Smooth muscle cell (in vitro differentiated cells): ENCODE data around the gene MORN1. TPM values are rescaled to one million over a fixed set of nuclear protein-coding genes. Genes with fewer than 3 reads are reported as not detected.

Source experiments
- DNase-seq: peaks from one replicate; lab custom pipeline; 2025; ENCODE audit not compliant: unreplicated experiment; lab: John Stamatoyannopoulos, UW
- H2AFZ ChIP-seq: fragments of 200-600 bp; sonication (generic); 2 replicates; pipeline ENCODE4 v1.6.0; 2016; ENCODE audit warnings: antibody characterized with exemption, low read depth, mild to moderate bottlenecking
- H3F3A ChIP-seq: fragments of 200-600 bp; sonication (generic); 2 replicates; pipeline ENCODE4 v1.6.0; 2017; ENCODE audit warnings: antibody characterized with exemption, low read depth
- H3K27ac ChIP-seq: fragments of 200-600 bp; sonication (generic); 2 replicates; pipeline ENCODE4 v1.5.1; 2016; ENCODE audit warnings: low read depth, mild to moderate bottlenecking
- H3K27me3 ChIP-seq: fragments of 200-600 bp; sonication (generic); 2 replicates; pipeline ENCODE4 v1.6.1; 2016; ENCODE audit warnings: low read depth, mild to moderate bottlenecking
- H3K36me3 ChIP-seq: fragments of 200-600 bp; sonication (generic); 2 replicates; pipeline ENCODE4 v1.5.1; 2016; ENCODE audit warnings: low read depth
- H3K4me1 ChIP-seq: fragments of 200-600 bp; sonication (generic); 2 replicates; pipeline ENCODE4 v1.5.1; 2016; ENCODE audit warnings: low read depth
- H3K4me2 ChIP-seq: fragments of 200-600 bp; sonication (generic); 2 replicates; pipeline ENCODE4 v1.6.0; 2016; ENCODE audit warnings: mild to moderate bottlenecking
- H3K4me3 ChIP-seq: fragments of 200-600 bp; sonication (generic); 2 replicates; pipeline ENCODE4 v1.5.1; 2016; ENCODE audit warnings: mild to moderate bottlenecking
- H3K79me2 ChIP-seq: fragments of 200-600 bp; sonication (generic); 2 replicates; pipeline ENCODE4 v1.6.0; 2016; ENCODE audit warnings: low read depth, mild to moderate bottlenecking
- H3K9ac ChIP-seq: fragments of 200-600 bp; sonication (generic); 2 replicates; pipeline ENCODE4 v1.6.0; 2016; ENCODE audit warnings: low read depth
- H3K9me3 ChIP-seq: fragments of 200-600 bp; sonication (generic); replicated peaks from 2 replicates; pipeline ENCODE4 v1.5.1; 2016; ENCODE audit warnings: low read depth
- H4K20me1 ChIP-seq: fragments of 200-600 bp; sonication (generic); 2 replicates; pipeline ENCODE4 v1.6.0; 2016; ENCODE audit warnings: low read depth
- CTCF ChIP-seq: fragments of 200-600 bp; sonication (generic); IDR thresholded peaks from 2 replicates; pipeline ENCODE4 v1.5.1; 2017; ENCODE audit warnings: borderline replicate concordance, mild to moderate bottlenecking, antibody characterized with exemption; ENCODE audit not compliant: insufficient read depth, poor library complexity, severe bottlenecking
- WGBS: methylation state at CpG from one replicate; pipeline ENCODE4 v1.1.7; 2016; ENCODE audit warnings: low lambda C conversion rate; 5-methylcytosine and 5-hydroxymethylcytosine counted together
- polyA plus RNA-seq: library from polyadenylated mRNA; unstranded; fragments of >200 nt; fragmentation: Nextera tagmentation; extraction: Ambion mirVana; gene quantifications from 2 replicates; pipeline ENCODE4 v1.2.1, GENCODE V29; 2016
- total RNA-seq: library from RNA; depleted of rRNA; stranded (reverse); fragments of >200 nt; gene quantifications from 2 replicates; pipeline ENCODE4 v1.2.3, GENCODE V29; 2014

The MORN1 gene
- total and polyA plus RNA-seq, 2 experiments from 2014 or later = 4.9 to 6.2 TPM

DNA sequence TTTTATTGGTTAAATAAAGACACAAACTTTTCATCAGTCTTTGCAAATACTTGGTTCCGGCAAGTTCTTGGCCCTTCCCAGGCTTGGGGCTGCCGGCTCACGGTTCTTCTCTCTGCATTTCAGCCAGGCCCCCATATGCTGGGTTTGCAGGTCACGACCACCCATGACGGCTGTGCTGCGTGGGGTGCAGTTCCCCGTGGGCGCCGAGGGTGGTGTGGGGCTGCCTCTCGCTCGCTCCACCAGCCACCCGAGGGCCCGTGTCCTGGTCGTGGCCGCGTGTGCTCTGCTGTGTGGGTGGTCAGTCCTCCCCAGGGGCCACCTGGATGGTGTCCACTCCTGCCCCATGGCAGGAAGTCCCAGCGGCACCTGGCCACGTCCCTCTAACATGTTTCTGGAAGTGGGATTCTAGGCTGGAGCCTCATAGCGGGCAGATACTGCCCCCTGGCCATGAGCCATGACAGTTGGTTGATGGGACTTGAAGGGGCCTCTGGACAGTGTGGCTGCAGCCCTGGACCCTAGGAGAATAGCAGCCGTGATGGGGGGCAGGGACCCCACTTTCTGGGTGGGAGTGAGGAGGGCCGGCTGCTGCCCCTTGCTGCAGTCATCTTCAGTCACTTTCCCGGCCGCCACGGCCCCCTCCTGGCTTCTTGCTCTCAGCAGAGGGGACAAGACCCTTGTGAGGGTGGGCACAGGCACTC, 117.0 kb downstream of the MORN1 start:
- H3K4me2 ChIP-seq = no peak overlapping the region
- WGBS = 96% methylated on average over 24 of the region's 24 CpGs
- H3K9me3 ChIP-seq = no peaks in the 10 kb centered on the region
- peaks cover 98% of the 10 kb centered on the region for H3K79me2 ChIP-seq
- TF ChIP-seq CTCF = no peak
- H4K20me1 ChIP-seq = peaks cover 100% of the 10 kb centered on the region
- no peak for DNase-seq
- no peak overlapping the region for H3K9ac ChIP-seq
- no peaks in the 10 kb centered on the region for H3K27me3 ChIP-seq
- H3K4me1 ChIP-seq = peaks cover 64% of the 10 kb centered on the region
- H3F3A ChIP-seq = no peaks in the 10 kb centered on the region
- no peak overlapping the region for H3K27ac ChIP-seq
- no peaks in the 10 kb centered on the region for H3K36me3 ChIP-seq
- H3K4me3 ChIP-seq = no peak overlapping the region
- no peak overlapping the region for H2AFZ ChIP-seq

DNA sequence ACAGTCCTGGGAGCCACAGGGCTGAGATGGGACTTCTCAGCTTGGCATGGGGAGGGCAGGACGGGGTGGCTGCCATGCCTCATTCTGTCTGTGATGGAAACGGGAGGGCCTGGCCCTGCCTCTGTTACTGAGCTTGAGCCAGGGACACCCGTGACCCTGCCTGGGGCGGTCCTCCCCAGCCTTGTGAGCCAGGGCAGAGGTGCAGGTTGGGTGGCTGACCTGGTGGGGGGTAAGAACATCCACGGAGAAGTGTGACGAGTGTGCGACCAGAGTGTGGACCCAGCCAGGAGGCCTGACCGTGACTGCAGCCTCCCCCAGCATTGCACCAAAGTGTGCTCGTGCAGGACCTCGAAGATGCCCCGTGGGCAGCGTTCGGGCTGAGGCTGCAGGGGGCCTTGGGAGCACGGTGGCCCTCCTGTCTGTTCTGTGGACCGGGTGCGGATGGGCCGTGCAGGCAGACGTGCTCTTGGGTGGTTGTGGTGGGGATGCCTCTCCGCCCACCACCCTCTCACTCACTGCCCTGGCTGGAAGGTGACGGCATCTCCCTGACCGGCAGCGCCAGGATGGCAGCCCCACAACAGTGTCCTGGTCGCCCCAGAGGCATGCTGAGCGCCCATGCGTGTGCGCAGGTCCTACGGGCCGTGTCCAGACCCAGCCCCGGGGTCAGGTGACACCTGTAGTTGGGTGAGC, 117.8 kb downstream of the MORN1 start:
- 87% methylated on average over 29 of the region's 29 CpGs for WGBS
- Histone ChIP-seq H3K9ac (no peak overlapping the region), H3K36me3 (no peaks in the 10 kb centered on the region), H3K27me3 (no peaks in the 10 kb centered on the region), H3K4me1 (peaks cover 56% of the 10 kb centered on the region), H3K27ac (no peak overlapping the region), H2AFZ (no peak overlapping the region), H3K4me2 (no peak overlapping the region), H3K9me3 (no peaks in the 10 kb centered on the region), H4K20me1 (peaks cover 100% of the 10 kb centered on the region), H3F3A (no peaks in the 10 kb centered on the region), H3K4me3 (no peak overlapping the region), H3K79me2 (peaks cover 99% of the 10 kb centered on the region)
- DNase-seq = no peak
- TF ChIP-seq CTCF = no peak

DNA sequence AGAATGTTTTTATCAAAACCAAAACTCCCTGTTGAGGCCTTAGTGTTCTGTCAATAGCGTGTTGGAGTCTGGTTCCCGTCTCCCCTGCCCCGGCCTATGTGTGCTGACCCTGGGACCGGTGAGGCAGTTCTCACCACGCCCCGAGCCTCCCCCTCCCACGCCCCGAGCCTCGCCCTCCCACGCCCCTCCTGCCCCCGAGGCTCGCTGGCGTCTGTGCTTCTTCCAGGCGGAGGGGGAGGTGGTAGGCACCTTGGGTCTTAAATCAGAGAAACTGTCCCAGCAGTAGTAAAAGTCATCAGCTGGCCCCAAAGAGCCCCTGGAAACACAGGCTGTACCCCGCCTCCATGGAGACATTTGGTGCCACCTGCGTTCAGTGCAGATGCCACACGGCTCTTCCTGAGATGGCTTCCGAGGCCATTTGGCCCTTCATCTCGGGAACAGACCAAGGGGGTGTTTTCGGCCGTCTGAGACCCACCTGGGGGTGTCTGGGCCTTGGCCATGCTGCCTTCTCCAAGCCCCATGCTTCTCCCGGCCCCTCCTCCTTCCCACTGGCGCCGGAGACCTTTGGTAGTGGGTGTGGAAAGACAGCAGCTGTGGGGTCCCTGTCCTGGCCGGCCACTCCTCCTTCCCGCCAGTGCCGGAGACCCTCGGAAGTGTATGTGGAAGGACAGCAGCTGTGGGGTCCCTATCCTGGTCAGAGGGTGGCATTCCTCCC, 118.5 kb downstream of the MORN1 start:
- Histone ChIP-seq H3K27me3 (no peaks in the 10 kb centered on the region), H3K4me1 (peaks cover 50% of the 10 kb centered on the region), H3K4me3 (no peak overlapping the region), H3K9me3 (no peaks in the 10 kb centered on the region), H3K9ac (no peak overlapping the region), H3K79me2 (peaks cover 99% of the 10 kb centered on the region), H3F3A (no peaks in the 10 kb centered on the region), H3K27ac (no peak overlapping the region), H2AFZ (no peak overlapping the region), H4K20me1 (peaks cover 100% of the 10 kb centered on the region), H3K36me3 (no peaks in the 10 kb centered on the region), H3K4me2 (peak overlapping the region; percentile 36)
- DNase-seq = no peak
- WGBS = 80% methylated on average over 24 of the region's 28 CpGs
- TF ChIP-seq CTCF = no peak
